Activated CD4-positive, CD25-positive, alpha-beta regulatory T cell treated with anti-CD3 and anti-CD28 coated beads, Interleukin-2, amount 50 U/mL, for 72 hours (primary cell): Measurements from ENCODE around the gene TRIM40.

Experiments
- DNase-seq: peaks from one replicate; pipeline ENCODE4 v3.0.0; 2021

Gene TRIM40, protein sequence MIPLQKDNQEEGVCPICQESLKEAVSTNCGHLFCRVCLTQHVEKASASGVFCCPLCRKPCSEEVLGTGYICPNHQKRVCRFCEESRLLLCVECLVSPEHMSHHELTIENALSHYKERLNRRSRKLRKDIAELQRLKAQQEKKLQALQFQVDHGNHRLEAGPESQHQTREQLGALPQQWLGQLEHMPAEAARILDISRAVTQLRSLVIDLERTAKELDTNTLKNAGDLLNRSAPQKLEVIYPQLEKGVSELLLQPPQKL

DNA sequence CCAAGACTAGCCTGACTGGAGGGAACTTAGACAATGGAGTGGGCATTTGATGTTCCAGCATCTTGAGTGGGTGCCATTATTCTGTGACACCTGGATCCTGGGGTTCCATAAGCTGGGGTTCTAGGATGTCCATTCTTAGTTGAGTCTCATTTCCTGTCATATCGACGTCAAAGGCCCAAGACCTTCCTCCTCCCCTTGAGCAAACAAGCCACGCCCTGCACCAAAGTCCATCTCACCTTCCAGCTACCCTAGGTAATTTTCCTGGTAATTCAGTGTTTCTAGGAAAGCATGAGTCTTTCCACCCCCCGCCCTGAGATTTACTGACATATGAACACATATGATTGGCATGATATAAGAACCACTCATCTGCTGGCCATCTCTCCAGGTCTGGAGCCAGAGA lies at the start of gene TRIM40:
TSS of gene TRIM40 (plus strand) at position 384 of the 400 bp plus-strand sequence. CDS start 897 bp downstream, outside the sequence.
- DNase-seq: no peak

DNA sequence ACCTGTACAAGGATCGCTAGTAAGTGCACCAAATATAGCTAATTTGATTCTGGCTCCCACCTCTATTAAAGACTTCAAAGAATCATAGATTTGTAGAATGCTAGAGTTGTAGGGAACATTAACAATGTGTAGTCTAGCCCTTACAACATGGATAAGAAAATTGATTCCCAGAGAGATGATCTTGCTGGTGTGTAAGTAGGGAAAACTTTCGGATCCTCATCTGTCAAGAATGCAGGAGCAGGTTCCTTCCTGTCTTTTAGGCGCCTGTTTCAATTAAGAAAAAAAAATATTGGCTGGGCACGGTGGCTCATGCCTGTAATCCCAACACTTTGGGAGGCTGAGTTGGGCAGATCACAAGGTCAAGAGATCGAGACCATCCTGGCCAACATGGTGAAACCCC lies 48.1 kb upstream of the TRIM40 start:
- no peak for DNase-seq

DNA sequence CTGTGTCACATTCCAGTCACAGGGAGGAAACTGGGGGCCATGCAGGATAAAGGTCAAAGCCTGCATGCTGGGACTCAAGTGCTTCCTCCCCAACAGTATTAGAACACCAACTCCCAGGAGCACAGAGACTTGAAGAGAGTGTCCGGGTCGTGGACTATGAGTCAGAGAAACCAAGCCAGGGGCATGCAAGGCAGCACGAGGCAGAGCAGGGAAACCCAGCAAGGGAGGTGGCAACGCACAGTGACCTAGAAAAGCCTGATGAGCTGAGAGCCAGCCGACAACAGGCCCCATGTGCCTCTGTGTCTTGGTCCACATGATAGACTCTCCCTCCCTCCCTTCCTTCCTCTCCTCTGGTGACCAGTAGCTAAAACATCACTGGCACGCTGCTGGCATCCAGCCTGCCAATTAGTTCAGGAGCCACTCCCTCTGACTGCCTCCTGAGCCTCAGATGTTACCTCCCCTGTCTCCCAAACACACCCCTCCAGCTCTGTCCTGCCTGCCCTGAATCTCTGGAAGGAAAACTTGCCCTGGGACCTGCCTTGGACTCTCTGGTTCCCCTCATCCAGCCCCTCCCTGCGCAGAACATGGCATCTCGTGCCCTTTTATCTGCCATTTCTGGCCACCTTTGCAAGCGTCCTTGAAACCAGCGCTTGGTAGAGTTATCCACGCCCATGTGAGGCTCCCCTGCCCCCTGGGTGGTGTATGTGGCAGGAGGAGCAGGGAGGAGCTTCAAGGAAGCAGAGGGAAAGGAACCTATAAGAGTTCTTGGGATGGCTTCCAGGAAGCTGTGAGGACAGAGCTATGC lies 44.2 kb upstream of the TRIM40 start:
- DNase-seq: no peak

DNA sequence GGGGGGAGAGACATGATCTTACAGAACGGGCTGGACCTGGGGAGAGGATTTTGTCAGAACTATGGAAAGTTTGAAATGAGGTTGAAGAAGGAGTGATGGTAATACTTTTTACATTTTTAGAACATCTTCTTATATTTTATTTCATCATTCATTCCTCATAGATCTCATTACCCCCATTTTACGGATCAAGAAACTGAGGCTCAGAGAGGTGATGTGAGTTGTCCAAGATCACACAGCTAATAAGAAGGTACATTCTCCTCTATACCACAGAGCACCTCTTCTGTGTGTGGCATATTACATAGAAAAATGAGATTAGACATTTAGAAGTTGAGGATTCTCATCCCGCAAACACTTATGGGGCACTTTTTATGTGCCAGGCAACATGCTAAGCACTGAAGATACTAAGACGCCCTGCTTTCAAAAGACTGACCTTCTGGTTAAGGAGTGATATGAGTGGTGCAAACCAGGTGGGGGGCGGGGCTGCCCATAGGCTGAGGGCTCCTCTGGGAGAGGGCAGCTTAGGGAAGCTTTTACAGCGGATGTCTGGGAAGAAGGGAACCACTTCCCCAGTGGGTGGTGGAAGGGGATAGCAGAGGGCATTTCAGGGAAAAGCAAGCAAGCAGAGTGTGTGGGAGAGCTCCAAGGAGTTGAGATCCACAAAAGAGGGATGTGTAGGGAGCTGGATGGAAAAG lies 42.9 kb upstream of the TRIM40 start:
- DNase-seq: no peak

DNA sequence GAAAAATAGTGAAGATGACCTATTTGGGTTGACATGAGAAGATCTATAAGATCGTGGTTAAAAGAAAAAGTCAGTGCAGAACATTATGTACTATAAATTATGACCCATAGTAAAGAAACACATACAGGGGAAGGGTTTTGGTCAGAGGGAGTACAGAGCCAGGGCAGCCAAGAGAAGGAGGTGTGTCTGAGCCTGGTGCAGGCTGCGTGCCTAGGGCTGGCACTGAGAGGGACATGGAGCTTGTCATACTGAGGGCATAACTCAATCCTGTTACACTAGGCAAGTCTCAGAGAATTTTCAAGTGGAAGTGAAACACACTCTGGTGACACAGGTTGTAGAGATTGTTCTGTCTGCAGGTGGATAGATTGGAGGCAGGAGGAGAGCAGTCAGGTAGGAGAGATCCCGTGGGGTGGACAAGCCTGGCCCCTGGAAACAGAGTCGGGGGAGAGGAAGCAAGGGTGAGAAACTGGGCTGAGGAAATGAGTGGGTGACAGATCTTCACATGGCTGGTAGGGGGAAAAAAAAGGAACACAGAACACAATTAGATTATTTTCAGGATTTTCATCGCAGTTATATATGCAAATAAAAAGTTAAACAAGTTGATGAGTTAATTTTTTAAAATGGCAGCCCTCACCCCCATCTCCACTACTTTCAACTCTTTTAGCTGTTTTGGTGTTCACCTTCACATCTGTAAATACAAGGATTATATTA lies 41.8 kb upstream of the TRIM40 start:
- DNase-seq: no peak

DNA sequence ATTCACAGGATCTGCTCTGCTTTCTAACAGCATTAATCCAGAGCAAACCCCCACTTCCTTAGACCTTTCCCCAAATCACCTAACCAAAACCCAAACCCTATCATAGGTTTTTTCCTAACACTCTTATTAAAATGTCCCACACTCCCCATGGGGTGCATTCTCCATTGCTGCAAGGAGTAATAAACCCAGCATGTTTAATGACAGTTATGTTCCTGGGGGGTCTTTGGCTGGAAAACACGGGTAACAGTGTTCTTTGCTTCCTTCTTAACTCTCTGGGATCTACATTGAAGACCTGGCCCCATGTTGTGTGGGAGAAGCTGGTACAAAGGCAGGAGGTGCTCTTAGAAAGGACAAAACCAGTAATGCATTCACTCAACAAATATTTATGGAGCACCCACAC lies 39.1 kb upstream of the TRIM40 start:
- DNase-seq: no peak

DNA sequence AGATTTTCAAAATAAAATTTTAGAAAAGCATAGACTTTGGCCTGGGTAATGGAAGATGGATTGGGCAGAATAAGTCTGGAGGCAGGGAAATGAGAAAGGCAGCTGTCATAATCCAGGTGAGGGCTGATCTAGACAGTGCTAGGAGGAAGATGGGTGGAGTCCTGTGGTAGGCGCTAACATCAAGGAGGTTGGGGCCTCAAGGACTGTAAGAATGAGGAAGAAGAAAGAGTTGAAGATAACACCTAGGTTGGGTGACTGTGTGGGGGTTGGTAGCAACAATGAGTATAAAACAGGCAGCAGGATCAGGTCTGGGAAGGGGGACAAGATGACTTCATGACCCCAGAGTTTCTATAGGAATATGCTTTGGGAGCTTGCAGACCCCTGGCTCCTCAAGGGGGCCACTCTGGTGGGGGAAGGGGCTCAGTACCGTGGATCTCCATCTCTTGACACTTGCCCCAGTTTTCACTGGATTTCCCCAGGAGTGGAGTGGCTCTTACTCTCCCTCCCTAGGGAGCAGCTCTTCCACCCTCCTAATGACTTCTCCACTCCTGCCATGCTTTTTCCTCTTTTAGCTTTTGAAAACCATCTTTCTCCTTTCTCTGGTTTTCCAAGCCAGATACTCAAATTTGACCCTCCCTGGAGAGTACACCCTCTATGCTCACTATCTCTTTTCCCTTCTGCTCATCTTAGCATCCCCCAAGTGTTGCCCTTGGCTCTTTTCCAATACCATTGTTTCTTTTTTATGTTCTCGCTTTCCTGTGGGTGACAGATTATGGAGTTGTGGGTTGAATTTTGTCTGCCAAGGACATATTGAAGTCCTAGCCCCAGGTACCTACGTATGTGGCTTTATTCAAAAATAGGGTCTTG lies 37.8 kb upstream of the TRIM40 start:
- no peak for DNase-seq

DNA sequence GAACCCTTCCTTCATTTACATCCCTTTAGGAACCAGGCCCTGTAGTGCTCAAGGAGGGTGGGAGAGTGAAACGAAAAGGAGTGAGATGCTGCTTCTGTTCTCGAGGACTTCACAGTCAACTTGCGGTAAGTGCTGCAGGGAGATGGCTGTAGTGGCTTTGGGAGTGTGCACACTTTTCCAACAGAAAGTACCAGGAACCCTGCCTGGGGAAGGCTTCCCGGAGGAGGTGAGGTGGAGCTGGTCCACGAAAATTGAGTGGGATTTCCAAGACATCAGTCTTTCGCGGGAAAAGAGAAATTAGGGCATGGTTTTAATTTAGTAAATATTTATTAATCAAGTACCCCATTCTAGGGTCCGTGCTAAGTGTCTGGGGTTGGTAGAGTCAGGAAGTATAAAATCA lies 35.8 kb upstream of the TRIM40 start:
- DNase-seq: no peak

DNA sequence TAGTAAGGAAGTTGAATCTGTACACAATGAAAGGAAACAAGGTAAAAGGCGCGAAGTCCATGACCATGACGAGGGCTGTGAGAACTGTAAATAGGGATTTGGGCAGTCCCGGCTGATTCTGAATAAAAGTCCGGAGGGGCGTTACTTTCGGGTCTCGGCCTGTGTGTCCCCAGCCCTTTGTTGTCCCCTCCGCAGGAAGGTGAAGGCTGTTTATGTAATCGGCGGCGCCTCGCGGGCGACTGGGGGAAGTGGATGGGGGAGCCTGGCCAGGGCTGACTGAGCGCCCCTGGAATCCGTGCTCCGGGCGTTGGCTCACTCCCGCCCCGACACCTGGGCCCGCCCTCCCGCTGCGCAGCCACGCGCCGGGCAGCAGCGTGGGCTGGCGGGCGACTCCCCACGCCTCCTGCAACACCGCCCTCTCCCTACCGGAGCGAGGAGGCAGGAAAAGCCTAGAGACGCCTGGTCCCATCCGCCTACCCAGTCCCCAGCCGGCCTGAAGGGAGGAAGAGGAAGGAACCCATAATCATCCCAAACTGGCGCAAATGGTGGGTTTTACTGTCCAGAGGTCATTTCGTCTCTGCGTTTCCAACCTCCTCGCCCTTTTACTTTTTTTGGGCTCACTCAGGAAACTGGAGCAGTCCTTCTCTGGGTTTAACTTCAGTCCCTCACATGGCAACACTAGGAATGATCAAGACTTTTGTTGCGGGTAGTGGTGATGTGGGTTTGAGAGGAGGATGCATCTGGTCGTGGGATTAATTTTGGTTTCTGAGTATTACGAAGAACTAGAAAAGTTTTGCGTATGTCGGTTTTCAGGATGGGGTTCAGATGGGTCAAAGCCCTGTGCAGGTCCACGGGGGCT lies 35.1 kb upstream of the TRIM40 start:
- no peak for DNase-seq

DNA sequence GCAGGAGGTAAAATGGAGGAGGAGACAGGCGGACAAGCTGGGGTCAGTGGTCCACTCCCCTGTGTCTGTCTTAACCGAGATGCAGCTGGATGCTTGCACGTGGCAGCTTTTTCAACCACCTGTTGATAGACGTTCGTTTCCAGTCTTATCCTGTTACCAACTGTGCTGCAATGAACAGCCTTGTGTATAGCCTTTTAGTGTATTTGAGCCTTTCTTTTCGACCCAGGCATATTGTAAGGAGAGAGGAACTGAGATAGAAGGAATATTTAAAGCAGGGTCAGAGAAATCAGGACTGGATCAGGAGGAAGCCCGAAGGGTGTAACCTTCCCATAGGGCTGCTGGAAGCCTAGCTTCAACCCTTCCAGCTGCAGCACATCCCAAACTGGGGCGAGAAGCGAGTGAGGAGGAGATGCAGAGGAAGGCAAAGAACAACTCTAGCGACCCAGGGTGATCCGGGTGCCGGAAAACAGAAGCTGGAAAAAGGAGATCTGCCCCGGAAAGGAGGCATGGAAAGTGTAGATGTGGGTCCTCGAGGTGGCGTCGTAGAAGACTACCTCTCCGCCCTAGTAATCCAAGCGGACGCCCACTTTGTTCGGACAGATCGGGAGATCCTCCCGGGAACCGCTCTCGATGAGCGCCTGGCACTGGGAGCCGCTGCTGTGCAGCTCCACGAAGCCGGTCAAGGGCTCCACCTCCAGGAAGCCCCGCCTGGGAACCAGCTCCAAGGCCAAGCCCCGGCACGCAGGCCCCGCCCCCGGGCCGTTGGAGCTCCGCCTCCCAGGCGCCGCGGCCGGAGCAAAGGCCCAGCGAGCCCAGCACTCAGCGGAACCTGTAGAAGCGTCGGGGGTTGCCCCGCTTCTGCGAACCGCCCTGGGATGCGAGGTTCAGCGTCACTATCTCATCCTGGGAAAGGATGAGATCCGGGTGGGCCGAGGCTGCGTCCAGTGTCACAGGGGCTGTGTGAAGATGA lies 34.2 kb upstream of the TRIM40 start:
- DNase-seq: peak; percentile 51

DNA sequence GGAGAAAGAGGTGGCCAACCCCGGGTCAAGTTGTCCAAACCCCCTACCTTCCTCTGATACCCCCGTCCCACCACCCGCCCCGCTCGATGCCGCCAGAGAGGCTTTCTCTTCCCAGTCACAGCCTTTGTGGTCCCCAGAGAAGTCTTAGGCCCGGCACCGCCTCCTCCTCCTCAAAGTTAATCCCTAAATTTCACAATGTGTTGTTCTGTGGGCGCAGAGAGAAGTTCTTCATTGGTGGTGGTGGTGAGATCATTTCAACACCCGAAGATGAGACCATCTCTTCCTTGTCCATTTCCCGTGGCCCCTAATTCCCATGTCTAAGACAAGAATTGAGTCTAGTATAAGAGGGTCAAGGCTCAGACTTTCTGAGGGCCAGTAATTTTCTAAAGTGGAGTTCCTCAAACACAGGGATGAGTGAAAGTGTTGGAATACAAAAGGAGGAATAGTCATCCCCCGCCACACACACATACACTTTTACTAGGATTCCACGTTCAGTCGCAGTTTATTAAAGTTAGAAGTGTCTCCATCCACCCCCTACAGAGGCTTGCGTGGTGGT lies 33.4 kb upstream of the TRIM40 start:
- DNase-seq: no peak

DNA sequence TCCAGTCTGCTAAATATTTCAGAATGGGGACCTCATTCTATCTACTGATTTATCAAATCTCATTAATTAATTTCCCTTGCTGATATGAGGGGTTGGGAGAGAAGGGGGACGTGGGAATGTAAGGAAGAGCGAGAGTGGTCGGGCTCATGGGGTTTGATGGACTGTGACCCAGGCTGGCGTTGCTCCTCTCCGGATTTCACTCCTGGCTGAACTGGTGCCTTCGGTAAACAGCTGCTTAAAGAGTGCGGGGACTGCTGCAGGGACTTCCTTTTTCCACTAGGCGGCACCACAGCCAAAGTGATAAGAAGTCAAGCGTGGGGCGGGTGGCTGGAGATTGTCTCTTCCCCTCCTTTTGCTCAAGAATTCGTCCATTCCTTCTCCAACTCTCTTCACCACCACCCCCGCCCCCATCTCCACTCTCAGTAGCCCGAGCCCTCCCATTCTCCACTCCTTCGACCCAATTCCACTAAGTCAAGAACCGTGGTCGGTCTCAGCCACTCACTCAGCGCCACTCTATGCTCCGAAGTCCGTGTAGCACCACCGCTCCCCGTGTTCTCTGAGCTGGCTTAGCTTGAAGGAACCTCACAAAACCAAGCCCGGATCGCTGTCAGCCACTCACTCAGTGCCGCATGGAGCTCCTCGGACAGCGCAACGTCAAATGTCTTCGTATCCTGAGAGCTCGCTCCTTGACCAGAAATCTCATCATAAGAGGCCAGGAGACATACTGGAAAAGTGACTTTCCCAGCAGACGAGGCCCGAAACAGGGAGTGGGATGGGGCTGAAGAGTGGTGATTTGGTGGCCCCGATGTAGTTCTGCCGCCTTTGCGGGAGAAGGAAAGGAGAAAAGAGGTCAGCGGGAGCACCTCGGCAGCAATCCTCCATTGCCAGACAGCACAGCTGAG lies 32.7 kb upstream of the TRIM40 start:
- peak; percentile 64 for DNase-seq

DNA sequence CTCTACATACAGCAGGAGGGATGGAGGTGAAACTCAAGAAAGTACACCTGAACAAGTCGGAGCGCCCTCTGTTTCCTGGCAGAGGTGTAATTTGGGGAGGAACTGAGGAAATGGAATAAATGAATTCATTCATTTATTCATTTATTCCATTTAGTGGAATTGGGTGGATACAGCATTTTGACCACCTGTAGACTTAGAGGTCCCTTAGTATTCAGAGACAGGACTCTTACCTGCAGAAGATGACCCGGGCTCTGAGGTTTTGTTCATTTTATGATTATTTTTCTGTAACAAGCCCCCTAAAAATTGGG lies 32.1 kb upstream of the TRIM40 start:
- no peak for DNase-seq

DNA sequence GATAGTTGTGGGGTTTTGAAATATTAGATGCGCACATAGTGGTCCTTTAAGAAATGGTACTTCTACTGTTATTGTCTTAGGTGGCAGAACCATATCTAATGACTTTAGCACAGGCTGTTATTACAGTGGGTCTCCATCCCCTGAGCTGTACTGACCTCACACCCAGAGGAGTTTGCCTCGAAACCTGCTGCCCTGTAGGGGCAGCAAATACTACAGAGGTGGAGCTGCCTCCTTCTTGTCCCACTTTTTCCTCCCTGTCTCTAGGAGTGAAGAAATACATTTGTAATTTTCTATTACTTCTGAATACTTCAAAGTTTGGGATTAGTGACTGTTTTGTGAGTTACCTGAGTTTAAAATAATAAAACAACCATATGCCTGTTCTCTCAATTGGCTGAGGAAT lies 31.3 kb upstream of the TRIM40 start:
- DNase-seq: no peak

DNA sequence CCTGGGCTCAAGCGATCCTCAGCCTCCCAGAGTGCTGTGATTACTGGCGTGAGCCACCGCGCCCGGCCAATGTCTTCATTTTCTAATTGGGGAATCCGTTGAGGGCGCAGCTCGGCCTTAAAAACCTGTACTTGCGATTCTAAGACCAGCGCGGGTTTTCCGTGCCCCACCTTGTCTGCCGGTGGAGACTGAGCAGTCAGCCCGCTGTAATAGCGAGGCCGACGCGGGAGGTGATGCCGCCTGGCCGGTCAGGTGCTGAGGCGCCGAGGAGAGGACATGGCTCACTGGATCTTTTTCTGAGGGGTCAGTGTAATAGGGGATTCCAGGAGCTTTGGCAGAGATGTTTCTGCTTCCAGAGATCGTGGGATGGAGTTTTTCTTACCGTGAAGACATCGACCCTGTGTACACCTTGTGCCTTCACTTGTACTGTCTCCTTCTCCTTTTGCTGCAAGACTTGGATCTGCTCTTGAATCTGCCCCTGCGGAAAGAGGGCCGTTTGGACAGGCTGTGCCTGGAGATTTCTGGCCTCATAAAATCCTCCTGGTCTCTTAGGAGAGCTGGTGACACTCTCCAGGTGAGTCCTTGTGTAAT lies 24.6 kb upstream of the TRIM40 start:
- DNase-seq: no peak

DNA sequence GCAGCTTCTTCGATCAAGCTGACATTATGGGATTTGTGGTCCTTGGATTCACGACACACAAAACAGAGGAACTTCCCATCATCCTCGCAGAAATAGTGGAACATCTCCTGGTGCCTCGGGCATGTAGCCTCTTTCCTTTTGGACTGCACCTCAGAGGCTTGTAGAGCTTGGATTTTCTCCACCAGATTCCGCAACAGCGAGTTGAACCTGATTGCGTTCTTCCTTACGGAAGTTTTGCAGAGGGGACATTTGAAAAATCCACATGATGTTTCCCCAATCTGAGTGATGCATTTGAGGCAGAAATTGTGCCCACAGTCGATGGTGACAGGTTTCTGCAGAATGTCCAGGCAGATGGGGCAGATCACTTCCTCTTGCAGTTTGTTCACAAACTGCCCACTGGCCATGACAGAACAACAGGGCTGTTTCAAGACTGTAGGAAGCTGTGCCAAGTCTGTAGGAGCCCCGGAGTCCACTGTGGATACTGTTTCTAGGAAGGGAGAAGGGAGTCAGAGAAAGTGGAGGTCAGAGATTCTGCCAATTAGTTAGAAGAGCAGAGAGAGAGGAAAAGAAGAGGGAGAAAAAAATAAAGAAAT lies 23.4 kb upstream of the TRIM40 start:
- no peak for DNase-seq

DNA sequence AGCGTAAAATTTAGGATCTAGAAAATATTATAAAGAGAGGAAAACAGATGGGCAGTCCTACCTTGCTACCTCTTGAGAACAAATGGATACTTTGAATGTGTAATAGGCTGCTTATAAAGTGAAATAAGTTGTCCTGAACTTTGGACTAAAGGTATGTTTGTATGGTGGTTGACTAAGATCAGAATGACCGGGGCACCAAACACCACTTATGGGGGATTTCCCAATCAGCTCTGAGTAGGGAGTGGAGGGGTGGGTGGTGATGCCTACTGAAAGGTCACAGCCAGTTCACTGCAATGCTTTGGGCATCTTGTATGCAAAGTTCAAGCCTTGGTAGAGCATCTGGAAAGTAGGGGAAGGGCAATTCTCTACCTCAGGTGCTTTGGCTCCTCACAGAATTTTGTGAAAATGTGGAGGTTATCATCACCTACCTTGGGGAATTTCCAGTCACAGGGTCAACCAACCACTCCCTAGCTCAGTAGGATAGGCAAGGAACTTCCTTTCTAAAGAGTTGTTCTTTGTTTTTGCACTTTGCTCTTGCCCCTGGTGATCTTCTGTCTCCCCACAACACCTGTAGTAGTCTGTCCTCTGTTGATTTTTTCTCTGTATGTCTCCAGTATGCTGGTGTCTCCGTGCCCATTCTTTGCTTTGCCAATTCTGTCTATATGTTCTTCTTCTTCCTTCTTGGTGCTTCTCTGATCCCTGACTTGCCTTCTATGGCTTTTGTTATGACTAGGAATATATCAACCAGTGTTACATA lies 22.8 kb upstream of the TRIM40 start, which contains the start of gene TRIM31:
TSS of gene TRIM31 (minus strand) at position 88 of the 757 bp plus-strand sequence. CDS start 285 bp downstream, outside the sequence.
- no peak for DNase-seq
